Neural cell (in vitro differentiated cells): ENCODE data around the gene RAP1GDS1. TPM values are rescaled to one million over a fixed set of nuclear protein-coding genes. Genes with fewer than 3 reads are reported as not detected.

Experiments
- H2AFZ ChIP-seq: fragments of 200-600, 300-800 bp; sonication (generic), shearing (Covaris generic); 2 replicates; pipeline ENCODE4 v1.6.0; 2014; ENCODE audit warnings: low read depth, mild to moderate bottlenecking, antibody characterized with exemption, low read length, moderate library complexity
- H3F3A ChIP-seq: fragments of 200-600 bp; shearing (Covaris generic); 2 replicates; pipeline ENCODE4 v1.6.1; 2016; ENCODE audit warnings: mild to moderate bottlenecking, moderate library complexity, mixed read lengths, antibody characterized with exemption, low read length; ENCODE audit not compliant: insufficient read depth, poor library complexity, severe bottlenecking
- H3K27ac ChIP-seq: fragments of 200-600, 300-800 bp; sonication (generic), shearing (Covaris generic); 2 replicates; pipeline ENCODE4 v1.5.1; 2014; ENCODE audit warnings: mild to moderate bottlenecking, low read length, moderate library complexity
- H3K27me3 ChIP-seq: fragments of 300-800, 200-600 bp; sonication (generic), shearing (Covaris generic); 2 replicates; pipeline ENCODE4 v1.6.0; 2014; ENCODE audit warnings: mild to moderate bottlenecking, low read depth, low read length, moderate library complexity; ENCODE audit not compliant: insufficient read depth
- H3K36me3 ChIP-seq: fragments of 300-800, 200-600 bp; sonication (generic), shearing (Covaris generic); 2 replicates; pipeline ENCODE4 v1.5.1; 2014; ENCODE audit warnings: mild to moderate bottlenecking, antibody characterized with exemption, low read length, moderate library complexity; ENCODE audit not compliant: insufficient read depth
- H3K4me2 ChIP-seq: fragments of 300-800, 200-600 bp; sonication (generic), shearing (Covaris generic); 2 replicates; pipeline ENCODE4 v1.6.0; 2014; ENCODE audit warnings: mild to moderate bottlenecking, low read length
- H3K4me3 ChIP-seq: fragments of 300-800, 200-600 bp; sonication (generic), shearing (Covaris generic); 2 replicates; pipeline ENCODE4 v1.5.1; 2014; ENCODE audit warnings: mild to moderate bottlenecking, low read length, moderate library complexity
- H3K79me2 ChIP-seq: fragments of 200-600 bp; shearing (Covaris generic); replicated peaks from 2 replicates; pipeline ENCODE4 v1.6.0; 2014; ENCODE audit warnings: mild to moderate bottlenecking, low read length, moderate library complexity; ENCODE audit not compliant: insufficient read depth
- H3K9ac ChIP-seq: fragments of 300-800, 200-600 bp; sonication (generic), shearing (Covaris generic); 2 replicates; pipeline ENCODE4 v1.6.1; 2016; ENCODE audit warnings: mild to moderate bottlenecking, low read length, mixed read lengths
- H3K9me2 ChIP-seq: fragments of 200-600 bp; shearing (Covaris generic); 2 replicates; pipeline ENCODE4 v1.6.1; 2016; ENCODE audit warnings: mild to moderate bottlenecking, low read length, mixed read lengths; ENCODE audit not compliant: insufficient read depth
- H3K9me3 ChIP-seq: fragments of 200-600, 300-800 bp; sonication (generic), shearing (Covaris generic); 2 replicates; pipeline ENCODE4 v1.6.1; 2016; ENCODE audit warnings: mild to moderate bottlenecking, mixed run types, low read length, moderate library complexity, mixed read lengths
- H4K20me1 ChIP-seq: fragments of 200-600 bp; shearing (Covaris generic); 2 replicates; pipeline ENCODE4 v1.6.1; 2016; ENCODE audit warnings: mild to moderate bottlenecking, mixed run types; ENCODE audit not compliant: insufficient read depth
- CTCF ChIP-seq: fragments of 450-650 bp; IDR thresholded peaks from 2 replicates; pipeline ENCODE4 v1.5.1; 2014; ENCODE audit warnings: antibody characterized with exemption, mild to moderate bottlenecking, moderate library complexity; ENCODE audit not compliant: poor library complexity, severe bottlenecking
- EP300 ChIP-seq: fragments of 450-650 bp; conservative IDR thresholded peaks from 2 replicates; pipeline ENCODE4 v1.6.1; 2014; ENCODE audit warnings: antibody characterized with exemption, mild to moderate bottlenecking, moderate library complexity; ENCODE audit not compliant: poor library complexity, severe bottlenecking
- EZH2 ChIP-seq: fragments of 200-600, 300-800 bp; shearing (Covaris generic), sonication (generic); IDR thresholded peaks from 2 replicates; pipeline ENCODE4 v1.6.1; 2014; ENCODE audit warnings: antibody characterized with exemption, low read length, borderline replicate concordance, mild to moderate bottlenecking; ENCODE audit not compliant: insufficient read depth, poor library complexity, severe bottlenecking
- MXI1 ChIP-seq: fragments of 450-650 bp; conservative IDR thresholded peaks from 2 replicates; pipeline ENCODE4 v1.6.1; 2014; ENCODE audit warnings: antibody characterized with exemption, mild to moderate bottlenecking; ENCODE audit not compliant: poor library complexity, severe bottlenecking
- POLR2AphosphoS5 ChIP-seq: IDR thresholded peaks from 2 replicates; pipeline ENCODE4 v1.6.1; 2012
- RAD21 ChIP-seq: fragments of 450-650 bp; conservative IDR thresholded peaks from 2 replicates; pipeline ENCODE4 v1.6.1; 2014; ENCODE audit warnings: antibody characterized with exemption, mild to moderate bottlenecking, moderate library complexity
- REST ChIP-seq: IDR thresholded peaks from 2 replicates; pipeline ENCODE4 v1.6.1; 2012; ENCODE audit warnings: borderline replicate concordance
- SMC3 ChIP-seq: fragments of 450-650 bp; conservative IDR thresholded peaks from 2 replicates; pipeline ENCODE4 v1.6.1; 2014; ENCODE audit warnings: antibody characterized with exemption, mild to moderate bottlenecking, moderate library complexity; ENCODE audit not compliant: poor library complexity
- TAF1 ChIP-seq: IDR thresholded peaks from 2 replicates; pipeline ENCODE4 v1.6.1; 2012; ENCODE audit warnings: low read depth
- polyA plus RNA-seq: library from polyadenylated mRNA; depleted of rRNA; stranded (reverse); fragments of >200 nt; gene quantifications from 2 replicates; pipeline ENCODE4 v1.2.3, GENCODE V29; 2014

Gene RAP1GDS1
- polyA plus RNA-seq, 1 donor from 2014 or later = 41.1 TPM

GRCh38 chr4:98300706-98301105 lies 39.5 kb downstream of the RAP1GDS1 start:
- H3K27me3 ChIP-seq = no peaks in the 10 kb centered on the region
- H4K20me1 ChIP-seq = no peaks in the 10 kb centered on the region
- H3K9me3 ChIP-seq = no peaks in the 10 kb centered on the region
- no peaks in the 10 kb centered on the region for H3K79me2 ChIP-seq
- H2AFZ ChIP-seq = no peak overlapping the region
- TF ChIP-seq RAD21 (no peak), EP300 (no peak), REST (no peak), EZH2 (no peak), SMC3 (no peak), MXI1 (no peak), CTCF (no peak), TAF1 (no peak), POLR2AphosphoS5 (no peak)
- H3K36me3 ChIP-seq = no peaks in the 10 kb centered on the region
- no peak overlapping the region for H3K4me3 ChIP-seq
- no peak overlapping the region for H3K9ac ChIP-seq
- no peak overlapping the region for H3K4me2 ChIP-seq
- H3F3A ChIP-seq = no peaks in the 10 kb centered on the region
- no peak overlapping the region for H3K27ac ChIP-seq
- no peaks in the 10 kb centered on the region for H3K9me2 ChIP-seq

- no peak overlapping the region for H3K9ac ChIP-seq
- no peaks in the 10 kb centered on the region for H3K79me2 ChIP-seq
- H3K9me2 ChIP-seq = no peaks in the 10 kb centered on the region
- TF ChIP-seq EZH2 (no peak), CTCF (no peak), RAD21 (no peak), POLR2AphosphoS5 (no peak), REST (no peak), EP300 (no peak), TAF1 (no peak), MXI1 (no peak), SMC3 (no peak)
- H3K4me3 ChIP-seq = no peak overlapping the region
- no peaks in the 10 kb centered on the region for H3K27me3 ChIP-seq
- H3K27ac ChIP-seq = no peak overlapping the region
- H4K20me1 ChIP-seq = no peaks in the 10 kb centered on the region
- H3K9me3 ChIP-seq = no peaks in the 10 kb centered on the region
- H3K4me2 ChIP-seq = no peak overlapping the region
- no peaks in the 10 kb centered on the region for H3F3A ChIP-seq
- H2AFZ ChIP-seq = no peak overlapping the region
- no peaks in the 10 kb centered on the region for H3K36me3 ChIP-seq
Measured at GRCh38 chr4:98305576-98305975, 44.4 kb downstream of the RAP1GDS1 start.
